ENCODE measurements around the gene GFOD1. TPM values are rescaled to one million over a fixed set of nuclear protein-coding genes. Genes with fewer than 3 reads are reported as not detected.

The GFOD1 gene
- total and polyA plus RNA-seq, 2 of the 4 experiments (the other 2 are of a cell fraction), result 1.8 to 3.4 TPM

DNA sequence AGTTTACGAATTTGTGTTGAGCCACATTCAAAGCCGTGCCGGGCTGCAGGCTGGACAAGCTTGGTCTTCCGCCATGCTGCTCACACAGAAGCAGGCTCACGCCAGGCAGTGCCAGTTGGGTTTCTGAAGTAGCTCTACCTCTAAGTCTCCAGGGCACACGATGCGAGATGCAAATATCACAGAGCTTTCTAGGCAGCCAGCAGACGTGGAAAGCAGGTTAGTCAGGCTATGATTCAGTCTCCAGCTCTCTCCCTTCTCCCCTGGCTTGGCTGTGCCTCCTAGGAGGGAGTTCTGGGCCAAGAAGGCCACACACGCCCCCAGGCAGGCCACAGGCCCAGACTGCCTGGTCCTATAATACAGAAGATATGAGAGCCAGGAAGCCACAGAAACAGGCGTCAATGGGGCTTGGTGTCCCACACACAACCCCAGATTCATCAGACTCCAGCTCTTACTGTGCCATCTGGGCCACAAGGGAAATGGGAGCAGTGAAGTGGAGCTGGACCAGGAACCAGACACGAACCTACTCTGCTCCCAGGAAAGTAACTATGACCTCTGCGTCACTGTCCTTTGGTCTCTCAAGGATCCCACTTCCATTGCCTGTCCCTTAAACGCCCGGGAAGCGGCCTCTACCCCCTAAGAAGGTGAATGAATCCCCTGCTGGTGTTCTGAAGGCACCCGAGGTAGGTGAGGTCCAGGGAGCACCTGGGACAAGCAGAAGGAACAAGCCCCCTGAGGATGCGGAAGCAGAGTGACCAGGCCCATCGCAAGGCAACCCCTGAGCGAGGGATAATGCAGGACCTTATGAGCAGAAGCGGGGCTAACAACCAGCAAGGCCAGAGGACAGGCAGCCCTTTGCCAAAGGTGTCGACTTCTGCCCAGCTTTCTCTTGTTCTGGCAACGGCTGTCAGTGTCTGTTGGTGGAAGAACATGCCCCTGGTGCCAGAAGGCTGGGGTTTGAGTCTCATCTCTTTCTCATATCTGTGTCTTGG lies 61.2 kb downstream of the GFOD1 start:
- H3K23ac ChIP-seq (ENCODE audit: low read depth, low read length), result no peak overlapping the region
- H2BK20ac ChIP-seq (ENCODE audit: low read depth, low read length), result peak overlapping the region; percentile 55
- intact Hi-C loops (cut with micrococcal nuclease), result no loop called here
- peak overlapping the region; percentile 78; the same call in 1 of the 2 replicates for H3K14ac ChIP-seq (replicated peaks; ENCODE audit: low read depth, low read length)
- H3K4me3 ChIP-seq (ENCODE audit: insufficient read depth, low read depth, low read length), result no peak overlapping the region
- H3K4me2 ChIP-seq (ENCODE audit: low read depth, low read length), result 0 out of 2 replicates have a peak overlapping the region, but pooled peaks have one; percentile 28
- H3K27ac ChIP-seq (ENCODE audit: insufficient read depth, low read length), result no peak overlapping the region
- peak overlapping the region; percentile 34 for H2AK9ac ChIP-seq (replicated peaks; ENCODE audit: low read depth, low read length, poor library complexity)
- no peaks in the 10 kb centered on the region for H4K20me1 ChIP-seq (ENCODE audit: insufficient read depth, low read length)
- 86% methylated on average over 10 of the region's 22 CpGs; no CpG with 5 or more reads in 1 of the 2 experiments for WGBS, 2 experiments (ENCODE audit: extremely low coverage in 2 of 2, insufficient read length in 1 of 2)
- ChIA-PET POLR2A (ENCODE audit: unreplicated experiment) (no interaction called here), CTCF (interaction anchor here (0.6 kb wide), 1 partner anchor 1947 kb away, joined by 3 read pairs; no protein-coding TSS in a partner anchor)
- no peak overlapping the region for H2BK5ac ChIP-seq (ENCODE audit: low read depth, low read length, poor library complexity, severe bottlenecking)
- H2AFZ ChIP-seq (replicated peaks; ENCODE audit: low read length, poor library complexity), result peak overlapping the region; percentile 79
- peak overlapping the region; percentile 15; the same call in 1 of the 2 replicates for H3K18ac ChIP-seq (ENCODE audit: low read depth, low read length)
- peaks cover 16% of the 10 kb centered on the region for H3K9me1 ChIP-seq (ENCODE audit: insufficient read depth, low read length)
- H4K8ac ChIP-seq (ENCODE audit: low read depth in 2 of 2, low read length in 2 of 2), result peak overlapping the region in 1 of 2 experiments; percentile 55; a peak in 1 of 4 replicates
- H3K9me3 ChIP-seq (ENCODE audit: control insufficient read depth, insufficient read depth, low read length), result no peaks in the 10 kb centered on the region
- H3K4ac ChIP-seq (ENCODE audit: low read depth, low read length), result 0 out of 2 replicates have a peak overlapping the region, but pooled peaks have one; percentile 39
- ATAC-seq (ENCODE audit: low read depth), result peak; percentile 74
- BruUV-seq (replicated peaks), result no TSS peak
- peak overlapping the region; percentile 49; the same call in 1 of the 2 replicates for H4K5ac ChIP-seq (ENCODE audit: low read depth, low read length)
- H3K9ac ChIP-seq (ENCODE audit: low read depth, low read length), result no peak overlapping the region
- H4K91ac ChIP-seq (ENCODE audit: insufficient read depth, low read depth, low read length), result no peak overlapping the region
- H3K4me1 ChIP-seq (ENCODE audit: control insufficient read depth, insufficient read depth, low read length), result peaks cover 19% of the 10 kb centered on the region
- TF ChIP-seq RFX5 (IDR thresholded peaks at IDR 0.05; ENCODE audit: low read depth, low read length) (no peak), MXI1 (IDR thresholded peaks at IDR 0.05; ENCODE audit: borderline replicate concordance, low read depth, low read length) (no peak), CEBPB (IDR thresholded peaks at IDR 0.05; ENCODE audit: low read depth, low read length) (no peak), MAFK (IDR thresholded peaks at IDR 0.05; ENCODE audit: low read depth, low read length) (no peak), SMC3 (IDR thresholded peaks at IDR 0.05; ENCODE audit: low read depth, low read length) (no peak), CHD1 (IDR thresholded peaks at IDR 0.05; ENCODE audit: low read depth, low read length) (no peak), BHLHE40 (IDR thresholded peaks at IDR 0.05; ENCODE audit: low read depth, low read length) (no peak), CTCF (conservative IDR thresholded peaks at IDR 0.05; ENCODE audit: low read depth, low read length) (no peak), RAD21 (IDR thresholded peaks at IDR 0.05; ENCODE audit: low read length) (no peak), NFE2L2 (IDR thresholded peaks at IDR 0.05; ENCODE audit: low read depth, low read length) (no peak), POLR2A (IDR thresholded peaks at IDR 0.05; ENCODE audit: low read depth, low read length) (no peak), FOS (IDR thresholded peaks at IDR 0.05; ENCODE audit: low read depth, low read length) (no peak), RCOR1 (IDR thresholded peaks at IDR 0.05; ENCODE audit: insufficient replicate concordance, low read length) (no peak), MAZ (IDR thresholded peaks at IDR 0.05; ENCODE audit: borderline replicate concordance, low read depth, low read length) (no peak)
- TF ChIP-seq, protein P1, sequence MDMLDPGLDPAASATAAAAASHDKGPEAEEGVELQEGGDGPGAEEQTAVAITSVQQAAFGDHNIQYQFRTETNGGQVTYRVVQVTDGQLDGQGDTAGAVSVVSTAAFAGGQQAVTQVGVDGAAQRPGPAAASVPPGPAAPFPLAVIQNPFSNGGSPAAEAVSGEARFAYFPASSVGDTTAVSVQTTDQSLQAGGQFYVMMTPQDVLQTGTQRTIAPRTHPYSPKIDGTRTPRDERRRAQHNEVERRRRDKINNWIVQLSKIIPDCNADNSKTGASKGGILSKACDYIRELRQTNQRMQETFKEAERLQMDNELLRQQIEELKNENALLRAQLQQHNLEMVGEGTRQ (IDR thresholded peaks at IDR 0.05; ENCODE audit: low read depth, low read length), result no peak
- H2BK120ac ChIP-seq (ENCODE audit: low read depth, low read length), result peak overlapping the region; percentile 50
- peaks cover 0 to 15% of the 10 kb centered on the region in 2 experiments; a peak in 1 of 4 replicates for H3K79me1 ChIP-seq (ENCODE audit: low read depth in 1 of 2, low read length in 2 of 2)
- peak overlapping the region; percentile 63; the same call in 1 of the 2 replicates for H2AK5ac ChIP-seq (ENCODE audit: low read depth, low read length)
- no peaks in the 10 kb centered on the region for H3K27me3 ChIP-seq (ENCODE audit: control insufficient read depth, insufficient read depth, low read length)
- dilution Hi-C loops (cut with HindIII; ENCODE audit: low sequenced_read_pairs, unreplicated experiment), result no loop called here
- no peak overlapping the region; the same call in 2 of the 3 replicates for H2BK15ac ChIP-seq (ENCODE audit: low read depth, low read length)
- in situ Hi-C loops (cut with MboI; ENCODE audit: low sequenced_read_pairs), result no loop called here
- H3K36me3 ChIP-seq (ENCODE audit: control insufficient read depth, insufficient read depth, low read length), result no peaks in the 10 kb centered on the region
- DNase-seq, result peak; percentile 77
- no peak overlapping the region for H3K56ac ChIP-seq (ENCODE audit: extremely low read depth, insufficient read depth, low read length)
